ENCODE results near the gene ALPK1.

DNA sequence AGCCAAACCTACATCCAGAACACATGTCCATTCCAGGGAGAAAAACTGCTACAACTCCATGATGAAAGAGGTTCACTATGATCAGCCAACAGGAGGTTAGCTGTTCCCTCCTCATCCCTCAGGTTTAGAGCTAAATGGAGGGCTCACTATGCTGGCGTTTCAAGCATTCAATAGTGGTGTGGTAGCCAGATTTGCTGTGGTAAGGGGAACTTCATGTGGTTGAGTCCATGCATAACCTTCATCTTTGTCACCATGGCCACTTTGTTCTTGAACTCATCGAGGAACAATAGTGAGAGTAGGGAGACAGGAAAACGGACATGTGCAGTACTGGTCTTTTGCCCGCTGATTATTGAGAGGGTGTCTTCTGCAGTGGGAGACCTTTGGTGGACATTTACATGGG is 33.8 kb downstream of the ALPK1 start:
- TF ChIP-seq, protein P1, sequence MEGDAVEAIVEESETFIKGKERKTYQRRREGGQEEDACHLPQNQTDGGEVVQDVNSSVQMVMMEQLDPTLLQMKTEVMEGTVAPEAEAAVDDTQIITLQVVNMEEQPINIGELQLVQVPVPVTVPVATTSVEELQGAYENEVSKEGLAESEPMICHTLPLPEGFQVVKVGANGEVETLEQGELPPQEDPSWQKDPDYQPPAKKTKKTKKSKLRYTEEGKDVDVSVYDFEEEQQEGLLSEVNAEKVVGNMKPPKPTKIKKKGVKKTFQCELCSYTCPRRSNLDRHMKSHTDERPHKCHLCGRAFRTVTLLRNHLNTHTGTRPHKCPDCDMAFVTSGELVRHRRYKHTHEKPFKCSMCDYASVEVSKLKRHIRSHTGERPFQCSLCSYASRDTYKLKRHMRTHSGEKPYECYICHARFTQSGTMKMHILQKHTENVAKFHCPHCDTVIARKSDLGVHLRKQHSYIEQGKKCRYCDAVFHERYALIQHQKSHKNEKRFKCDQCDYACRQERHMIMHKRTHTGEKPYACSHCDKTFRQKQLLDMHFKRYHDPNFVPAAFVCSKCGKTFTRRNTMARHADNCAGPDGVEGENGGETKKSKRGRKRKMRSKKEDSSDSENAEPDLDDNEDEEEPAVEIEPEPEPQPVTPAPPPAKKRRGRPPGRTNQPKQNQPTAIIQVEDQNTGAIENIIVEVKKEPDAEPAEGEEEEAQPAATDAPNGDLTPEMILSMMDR (conservative IDR thresholded peaks at IDR 0.05; ENCODE audit: low read length): no peak
- TF ChIP-seq EZH2phosphoT487 (IDR thresholded peaks at IDR 0.05; ENCODE audit: borderline replicate concordance, low read depth, low read length): no peak
